HepG2 (cell line): ENCODE results near the gene COQ7. TPM values are rescaled to one million over a fixed set of nuclear protein-coding genes. Genes with fewer than 3 reads are reported as not detected.

ENCODE experiments used
- ARHGAP35 ChIP-seq: sonication (generic); formaldehyde crosslinking; IDR thresholded peaks from 2 replicates; pipeline ENCODE4 v1.9.0; 2022; ENCODE audit warnings: mild to moderate bottlenecking, inconsistent platforms, moderate library complexity, missing genetic modification reagents, borderline replicate concordance
- ATM ChIP-seq: fragments of 450-650 bp; IDR thresholded peaks from 2 replicates; pipeline ENCODE4 v1.7.1; 2017; ENCODE audit warnings: mild to moderate bottlenecking, borderline replicate concordance
- BHLHE40 ChIP-seq: IDR thresholded peaks from 2 replicates; pipeline ENCODE4 v1.6.1; 2011; ENCODE audit warnings: low read length, improper control_type of control experiment
- BRD4 ChIP-seq: sonication (generic); formaldehyde crosslinking; IDR thresholded peaks from 2 replicates; pipeline ENCODE4 v1.4.0; 2020; ENCODE audit warnings: missing genetic modification reagents
- CHD4 ChIP-seq: fragments of 200-600 bp; sonication (generic); IDR thresholded peaks from 2 replicates; pipeline ENCODE4 v1.7.0; 2017; ENCODE audit warnings: mild to moderate bottlenecking, low read length, borderline replicate concordance
- GPN1 ChIP-seq: sonication (generic); formaldehyde crosslinking; IDR thresholded peaks from 2 replicates; pipeline ENCODE4 v1.5.1; 2020; ENCODE audit warnings: missing genetic modification reagents, borderline replicate concordance
- HOXA5 ChIP-seq: sonication (generic); formaldehyde crosslinking; IDR thresholded peaks from 2 replicates; pipeline ENCODE4 v1.4.0; 2020; ENCODE audit warnings: missing genetic modification reagents
- KAT8 ChIP-seq: IDR thresholded peaks from 2 replicates; pipeline ENCODE4 v1.6.1; 2016; ENCODE audit warnings: missing genetic modification reagents, missing compliant biosample characterization
- KDM3A ChIP-seq: IDR thresholded peaks from 2 replicates; pipeline ENCODE4 v1.6.1; 2018; ENCODE audit warnings: low read depth, missing compliant biosample characterization
- KLF12 ChIP-seq: sonication (generic); formaldehyde crosslinking; IDR thresholded peaks from 2 replicates; pipeline ENCODE4 v1.4.0; 2020; ENCODE audit warnings: missing genetic modification reagents, borderline replicate concordance
- MIXL1 ChIP-seq: IDR thresholded peaks from 2 replicates; pipeline ENCODE4 v1.6.1; 2016
- NBN ChIP-seq: fragments of 450-650 bp; conservative IDR thresholded peaks from 2 replicates; pipeline ENCODE4 v1.6.1; 2017
- NCOA1 ChIP-seq: sonication (generic); formaldehyde crosslinking; IDR thresholded peaks from 2 replicates; pipeline ENCODE4 v1.9.0; 2021; ENCODE audit warnings: missing genetic modification reagents
- NCOA2 ChIP-seq: sonication (generic); formaldehyde crosslinking; IDR thresholded peaks from 2 replicates; pipeline ENCODE4 v1.8.0; 2022; ENCODE audit warnings: inconsistent platforms
- NR3C1 ChIP-seq: sonication (generic); formaldehyde crosslinking; IDR thresholded peaks from 2 replicates; pipeline ENCODE4 v1.4.0; 2020; ENCODE audit warnings: missing genetic modification reagents
- SIX1 ChIP-seq: sonication (generic); formaldehyde crosslinking; IDR thresholded peaks from 2 replicates; pipeline ENCODE4 v1.4.0; 2020; ENCODE audit warnings: missing genetic modification reagents, borderline replicate concordance
- SOX13 ChIP-seq, 3 experiments: fragments of 450-650 bp in 1 of 3; sonication (generic) in 1 of 3; formaldehyde crosslinking in 1 of 3; IDR thresholded peaks in 2 of 3; conservative IDR thresholded peaks in 1 of 3; 2 replicates each; pipeline versions ENCODE4 v1.5.0 to v1.6.1; 2016 to 2020; ENCODE audit warnings: antibody characterized with exemption in 1 of 3, mild to moderate bottlenecking in 1 of 3, missing compliant biosample characterization in 1 of 3, missing genetic modification reagents in 1 of 3, moderate library complexity in 1 of 3
- SRSF4 ChIP-seq: fragments of 200-400 bp; formaldehyde crosslinking; IDR thresholded peaks from one replicate; pipeline ENCODE4 v1.6.1; 2018; ENCODE audit warnings: mild to moderate bottlenecking, low read depth, low read length, moderate library complexity; ENCODE audit not compliant: poor library complexity, severe bottlenecking
- TAF1 ChIP-seq: sonication (generic); formaldehyde crosslinking; IDR thresholded peaks from 2 replicates; pipeline ENCODE4 v1.4.0; 2020; ENCODE audit warnings: missing genetic modification reagents
- TBX2 ChIP-seq: sonication (generic); formaldehyde crosslinking; IDR thresholded peaks from 2 replicates; pipeline ENCODE4 v1.5.0; 2020; ENCODE audit warnings: missing genetic modification reagents, mild to moderate bottlenecking, borderline replicate concordance
- WIZ ChIP-seq: sonication (generic); formaldehyde crosslinking; IDR thresholded peaks from 2 replicates; pipeline ENCODE4 v1.5.1; 2020; ENCODE audit warnings: mild to moderate bottlenecking, missing genetic modification reagents
- ZFP41 ChIP-seq: sonication (generic); formaldehyde crosslinking; IDR thresholded peaks from 2 replicates; pipeline ENCODE4 v1.4.0; 2020; ENCODE audit warnings: mild to moderate bottlenecking, missing genetic modification reagents, borderline replicate concordance
- ZNF460 ChIP-seq: sonication (generic); formaldehyde crosslinking; IDR thresholded peaks from 2 replicates; pipeline ENCODE4 v1.5.1; 2020; ENCODE audit warnings: missing genetic modification reagents, mild to moderate bottlenecking, borderline replicate concordance
- ZNF530 ChIP-seq: sonication (generic); formaldehyde crosslinking; IDR thresholded peaks from 2 replicates; pipeline ENCODE4 v1.5.0; 2020; ENCODE audit warnings: low read depth, mild to moderate bottlenecking, missing genetic modification reagents
- ZNF558 ChIP-seq: sonication (generic); formaldehyde crosslinking; IDR thresholded peaks from 2 replicates; pipeline ENCODE4 v1.9.0; 2022; ENCODE audit warnings: mild to moderate bottlenecking, missing genetic modification reagents, borderline replicate concordance
- ZSCAN25 ChIP-seq: sonication (generic); formaldehyde crosslinking; IDR thresholded peaks from 2 replicates; pipeline ENCODE4 v1.8.0; 2022; ENCODE audit warnings: mild to moderate bottlenecking, missing genetic modification reagents
- ZSCAN31 ChIP-seq: sonication (generic); formaldehyde crosslinking; IDR thresholded peaks from 2 replicates; pipeline ENCODE4 v1.5.0; 2020; ENCODE audit warnings: low read depth, mild to moderate bottlenecking, missing genetic modification reagents
- polyA plus RNA-seq, 8 experiments: library from polyadenylated mRNA; depleted of rRNA in 3 of 8; stranded (reverse) in 7 of 8; unstranded in 1 of 8; fragments of >200 nt; fragmentation: Illumina TruSeq in 4 of 8; extraction: Trizol in 4 of 8; gene quantifications; 2 replicates each; pipeline versions ENCODE4 v1.2.1 to v1.2.3, GENCODE V29; 2011 to 2016; ENCODE audit warnings: low read depth in 4 of 8, missing spikeins in 1 of 8, mixed read lengths in 1 of 8; ENCODE audit not compliant: insufficient read depth in 1 of 8
- total RNA-seq, 5 experiments: library from RNA; depleted of rRNA; stranded (reverse); fragments of >200 nt; fragmentation: Illumina TruSeq; extraction: Trizol; gene quantifications; 2 replicates each; pipeline ENCODE4 v1.2.3, GENCODE V29; 2016; ENCODE audit warnings: low read depth in 1 of 5
- TF ChIP-seq, protein P1 (sequence below): sonication (generic); IDR thresholded peaks from 2 replicates; pipeline ENCODE4 v1.6.1; 2016; ENCODE audit warnings: low read depth, borderline replicate concordance
- TF ChIP-seq, protein P2 (sequence below): sonication (generic); formaldehyde crosslinking; IDR thresholded peaks from 2 replicates; pipeline ENCODE4 v1.4.0; 2020; ENCODE audit warnings: missing genetic modification reagents

COQ7 gene
- total and polyA plus RNA-seq, 2 of the 13 experiments (the other 11 are each of a cell fraction or from before 2014, with no cell fraction given) = 20.1 to 45.7 TPM

DNA sequence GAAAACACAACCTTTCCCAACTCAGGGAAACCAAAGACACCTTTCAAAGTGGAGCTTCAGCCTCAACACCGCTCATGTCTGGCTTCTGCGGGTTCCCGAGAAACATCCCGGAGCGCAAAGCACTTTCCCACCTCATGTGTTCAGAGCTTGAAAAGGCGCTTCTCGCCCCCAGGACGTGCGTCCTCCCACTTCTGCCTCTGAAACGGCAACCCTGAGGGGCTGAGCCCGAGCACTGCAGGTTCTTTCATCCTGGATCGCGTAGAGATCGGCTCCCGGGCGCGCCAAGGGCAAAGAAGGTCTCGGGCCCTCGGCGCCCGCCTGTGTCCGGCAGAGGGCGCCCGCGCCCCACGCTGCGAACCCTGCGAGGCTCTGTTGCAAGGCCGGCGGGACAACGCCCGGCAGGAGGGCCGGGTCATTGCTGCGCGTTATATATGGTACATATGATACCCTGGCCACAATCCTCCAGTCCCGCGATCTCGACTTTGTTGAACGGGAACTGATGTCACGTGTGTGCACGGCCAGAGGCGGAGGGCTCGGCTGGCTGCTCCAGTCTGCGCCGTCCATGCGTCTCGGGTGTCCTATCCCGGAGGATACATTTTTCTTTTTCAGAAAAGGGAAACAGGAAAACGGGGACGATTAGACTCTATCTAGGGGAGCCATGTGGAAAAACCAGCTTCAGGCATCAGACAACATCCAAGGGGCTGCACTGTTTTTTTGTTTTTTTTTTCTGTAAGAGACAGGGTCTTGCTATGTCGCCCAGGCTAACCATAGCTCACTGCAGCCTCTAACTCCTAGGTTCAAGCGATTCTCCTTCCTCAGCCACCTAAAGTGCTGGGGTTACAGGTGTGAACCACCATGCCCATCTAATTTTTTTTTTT is 19.1 kb downstream of the COQ7 start (continued):
- TF ChIP-seq GPN1 (CRISPR knock-in tag) = no peak
- TF ChIP-seq ZSCAN25 = no peak
- peak; percentile 99 for TF ChIP-seq KDM3A (CRISPR knock-in tag)
- peak; percentile 97 for TF ChIP-seq ARHGAP35
- no peak for TF ChIP-seq ATM
- TF ChIP-seq NBN = no peak
- peak; percentile 90 for TF ChIP-seq SIX1 (CRISPR knock-in tag)
- peak; percentile 72 for TF ChIP-seq MIXL1 (CRISPR knock-in tag)
- peak; percentile 85 for TF ChIP-seq TBX2 (CRISPR knock-in tag)
- 0 out of 2 replicates have a peak, but pooled peaks have one; percentile 25 for TF ChIP-seq ZFP41 (CRISPR knock-in tag)
- TF ChIP-seq BHLHE40 = peak; percentile 61
- TF ChIP-seq TAF1 (CRISPR knock-in tag) = peak; percentile 81
- TF ChIP-seq SRSF4 = no peak
- TF ChIP-seq, protein P1, sequence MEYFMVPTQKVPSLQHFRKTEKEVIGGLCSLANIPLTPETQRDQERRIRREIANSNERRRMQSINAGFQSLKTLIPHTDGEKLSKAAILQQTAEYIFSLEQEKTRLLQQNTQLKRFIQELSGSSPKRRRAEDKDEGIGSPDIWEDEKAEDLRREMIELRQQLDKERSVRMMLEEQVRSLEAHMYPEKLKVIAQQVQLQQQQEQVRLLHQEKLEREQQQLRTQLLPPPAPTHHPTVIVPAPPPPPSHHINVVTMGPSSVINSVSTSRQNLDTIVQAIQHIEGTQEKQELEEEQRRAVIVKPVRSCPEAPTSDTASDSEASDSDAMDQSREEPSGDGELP = no peak
- TF ChIP-seq HOXA5 (CRISPR knock-in tag) = peak; percentile 90
- no peak for TF ChIP-seq ZNF558 (CRISPR knock-in tag)
- TF ChIP-seq WIZ (CRISPR knock-in tag) = 0 out of 2 replicates have a peak, but pooled peaks have one; percentile 51
- TF ChIP-seq NCOA2 = peak; percentile 63; the same call in 1 of the 2 replicates
- TF ChIP-seq NR3C1 (CRISPR knock-in tag) = no peak
- TF ChIP-seq ZNF530 (CRISPR knock-in tag) = no peak
- peak; percentile 98; the same call in 1 of the 2 replicates for TF ChIP-seq KLF12 (CRISPR knock-in tag)
- TF ChIP-seq ZSCAN31 (CRISPR knock-in tag) = peak; percentile 92
- TF ChIP-seq BRD4 (CRISPR knock-in tag) = peak; percentile 78; the same call in 1 of the 2 replicates
- no peak for TF ChIP-seq NCOA1
- TF ChIP-seq, protein P2, sequence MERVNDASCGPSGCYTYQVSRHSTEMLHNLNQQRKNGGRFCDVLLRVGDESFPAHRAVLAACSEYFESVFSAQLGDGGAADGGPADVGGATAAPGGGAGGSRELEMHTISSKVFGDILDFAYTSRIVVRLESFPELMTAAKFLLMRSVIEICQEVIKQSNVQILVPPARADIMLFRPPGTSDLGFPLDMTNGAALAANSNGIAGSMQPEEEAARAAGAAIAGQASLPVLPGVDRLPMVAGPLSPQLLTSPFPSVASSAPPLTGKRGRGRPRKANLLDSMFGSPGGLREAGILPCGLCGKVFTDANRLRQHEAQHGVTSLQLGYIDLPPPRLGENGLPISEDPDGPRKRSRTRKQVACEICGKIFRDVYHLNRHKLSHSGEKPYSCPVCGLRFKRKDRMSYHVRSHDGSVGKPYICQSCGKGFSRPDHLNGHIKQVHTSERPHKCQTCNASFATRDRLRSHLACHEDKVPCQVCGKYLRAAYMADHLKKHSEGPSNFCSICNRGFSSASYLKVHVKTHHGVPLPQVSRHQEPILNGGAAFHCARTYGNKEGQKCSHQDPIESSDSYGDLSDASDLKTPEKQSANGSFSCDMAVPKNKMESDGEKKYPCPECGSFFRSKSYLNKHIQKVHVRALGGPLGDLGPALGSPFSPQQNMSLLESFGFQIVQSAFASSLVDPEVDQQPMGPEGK = peak; percentile 36; the same call in 1 of the 2 replicates
- TF ChIP-seq KAT8 = peak; percentile 86
- TF ChIP-seq SOX13 (IDR thresholded peaks at IDR 0.05) = no peak
- TF ChIP-seq SOX13 (CRISPR knock-in tag; conservative IDR thresholded peaks at IDR 0.05 in 1 of 2, IDR thresholded peaks at IDR 0.05 in 1 of 2) = peak in 1 of 2 experiments; percentile 66; a peak in 2 of 4 replicates
- TF ChIP-seq ZNF460 = no peak; the same call in 1 of the 2 replicates
- TF ChIP-seq CHD4 = no peak
